HepG2 (cell line): ENCODE measurements around the gene MDP1. TPM values are rescaled to one million over a fixed set of nuclear protein-coding genes. Genes with fewer than 3 reads are reported as not detected.

Source experiments
- ASH2L ChIP-seq: fragments of 300-600, 200-600 bp; sonication (generic); IDR thresholded peaks from 2 replicates; pipeline ENCODE4 v1.7.0; 2017; ENCODE audit warnings: low read depth, mild to moderate bottlenecking, moderate library complexity, mixed read lengths, low read length; ENCODE audit not compliant: insufficient read length
- EP300 ChIP-seq, 3 experiments: sonication (generic) in 1 of 3; formaldehyde crosslinking in 1 of 3; IDR thresholded peaks; 2 replicates each; pipeline versions ENCODE4 v1.5.1 to v1.6.1; 2011 to 2020; ENCODE audit warnings: low read depth in 2 of 3, low read length in 2 of 3, borderline replicate concordance in 1 of 3, improper control_type of control experiment in 1 of 3, mild to moderate bottlenecking in 1 of 3, missing genetic modification reagents in 1 of 3, moderate library complexity in 1 of 3
- FOSL1 ChIP-seq: sonication (generic); formaldehyde crosslinking; IDR thresholded peaks from 2 replicates; pipeline ENCODE4 v1.9.0; 2021; ENCODE audit warnings: missing genetic modification reagents, borderline replicate concordance
- MYC ChIP-seq: sonication (generic); formaldehyde crosslinking; IDR thresholded peaks from 2 replicates; pipeline ENCODE4 v1.9.0; 2021; ENCODE audit warnings: missing genetic modification reagents, borderline replicate concordance
- TBX3 ChIP-seq: fragments of 450-650 bp; IDR thresholded peaks from 2 replicates; pipeline ENCODE4 v1.6.1; 2017; ENCODE audit warnings: antibody characterized with exemption, mild to moderate bottlenecking, inconsistent platforms, borderline replicate concordance
- ZC3H4 ChIP-seq: sonication (generic); formaldehyde crosslinking; IDR thresholded peaks from 2 replicates; pipeline ENCODE4 v1.4.0; 2020; ENCODE audit warnings: missing genetic modification reagents, borderline replicate concordance
- ZNF335 ChIP-seq: sonication (generic); formaldehyde crosslinking; IDR thresholded peaks from 2 replicates; pipeline ENCODE4 v1.4.0; 2020; ENCODE audit warnings: missing genetic modification reagents
- ZNF33A ChIP-seq: sonication (generic); formaldehyde crosslinking; IDR thresholded peaks from 2 replicates; pipeline ENCODE4 v1.5.1; 2020; ENCODE audit warnings: missing genetic modification reagents, mild to moderate bottlenecking, moderate library complexity, borderline replicate concordance
- ZNF777 ChIP-seq: sonication (generic); formaldehyde crosslinking; IDR thresholded peaks from 2 replicates; pipeline ENCODE4 v1.4.0; 2020; ENCODE audit warnings: missing genetic modification reagents
- polyA plus RNA-seq, 8 experiments: library from polyadenylated mRNA; depleted of rRNA in 3 of 8; stranded (reverse) in 7 of 8; unstranded in 1 of 8; fragments of >200 nt; fragmentation: Illumina TruSeq in 4 of 8; extraction: Trizol in 4 of 8; gene quantifications; 2 replicates each; pipeline versions ENCODE4 v1.2.1 to v1.2.3, GENCODE V29; 2011 to 2016; ENCODE audit warnings: low read depth in 4 of 8, missing spikeins in 1 of 8, mixed read lengths in 1 of 8; ENCODE audit not compliant: insufficient read depth in 1 of 8
- total RNA-seq, 5 experiments: library from RNA; depleted of rRNA; stranded (reverse); fragments of >200 nt; fragmentation: Illumina TruSeq; extraction: Trizol; gene quantifications; 2 replicates each; pipeline ENCODE4 v1.2.3, GENCODE V29; 2016; ENCODE audit warnings: low read depth in 1 of 5
- TF ChIP-seq, protein P1 (sequence below): sonication (generic); formaldehyde crosslinking; IDR thresholded peaks from 2 replicates; pipeline ENCODE4 v1.9.0; 2021; ENCODE audit warnings: missing genetic modification reagents, mild to moderate bottlenecking, borderline replicate concordance
- TF ChIP-seq, protein P2 (sequence below): sonication (generic); formaldehyde crosslinking; IDR thresholded peaks from 2 replicates; pipeline ENCODE4; 2020; ENCODE audit warnings: missing genetic modification reagents, mild to moderate bottlenecking, borderline replicate concordance
- TF ChIP-seq, protein P3 (sequence below): sonication (generic); formaldehyde crosslinking; conservative IDR thresholded peaks from 2 replicates; pipeline ENCODE4 v1.8.0; 2022; ENCODE audit warnings: missing genetic modification reagents
- TF ChIP-seq, protein P4 (sequence below): sonication (generic); formaldehyde crosslinking; IDR thresholded peaks from 2 replicates; pipeline ENCODE4 v1.5.0; 2020; ENCODE audit warnings: mild to moderate bottlenecking, missing genetic modification reagents
- TF ChIP-seq, protein P5 (sequence below): sonication (generic); formaldehyde crosslinking; IDR thresholded peaks from 2 replicates; pipeline ENCODE4 v1.4.0; 2020; ENCODE audit warnings: mild to moderate bottlenecking, low read depth, missing genetic modification reagents

Gene MDP1
- total and polyA plus RNA-seq, 2 of the 13 experiments (the other 11 are each of a cell fraction or from before 2014, with no cell fraction given), result 44.1 to 48.7 TPM

DNA sequence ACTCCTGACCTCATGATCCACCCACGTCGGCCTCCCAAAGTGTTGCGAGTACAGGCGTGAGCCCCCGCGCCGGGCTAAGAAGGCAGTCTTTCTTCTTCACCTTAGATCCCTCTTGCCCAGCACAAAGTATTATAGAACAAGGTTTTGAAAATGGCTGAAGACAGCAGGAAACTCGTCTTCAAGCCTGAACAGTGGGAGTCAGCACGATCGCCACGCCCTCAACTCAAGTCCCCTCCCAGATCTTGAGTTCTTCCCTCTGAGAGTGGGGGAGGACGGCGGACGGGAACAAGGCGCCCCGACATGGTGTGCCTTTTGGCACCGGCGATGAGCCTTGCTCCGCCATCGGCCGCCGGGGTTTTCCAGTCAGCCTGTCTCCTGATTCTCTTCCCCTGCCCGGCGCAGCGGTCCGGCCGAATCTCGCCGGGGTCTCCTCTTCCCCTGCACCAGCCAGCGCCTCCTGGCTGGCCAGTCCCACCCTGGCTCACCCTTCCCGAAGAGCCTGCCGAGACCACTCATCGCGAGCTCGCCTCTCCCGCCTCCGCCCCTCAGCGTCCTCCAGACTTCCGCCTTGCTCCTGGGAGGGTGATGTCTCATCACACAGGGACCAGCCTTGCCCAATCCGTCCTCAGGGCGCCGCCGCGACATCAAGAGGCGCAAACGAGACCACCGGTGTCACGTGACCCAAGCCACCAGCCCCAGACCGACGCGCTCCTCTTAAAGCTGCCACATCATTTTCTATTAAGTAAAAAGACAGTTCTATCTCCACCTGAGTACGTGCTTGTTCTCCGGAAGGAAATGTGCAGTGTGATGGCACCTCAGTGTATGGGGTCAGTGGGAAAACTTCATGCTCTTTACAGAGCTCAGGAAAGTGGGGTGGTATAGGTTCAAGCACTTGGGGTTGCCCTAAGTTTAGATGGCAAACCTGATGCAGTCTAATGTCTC is 2.7 kb downstream of the MDP1 start, which contains the start of gene CHMP4A (continued):
- TF ChIP-seq, protein P1, sequence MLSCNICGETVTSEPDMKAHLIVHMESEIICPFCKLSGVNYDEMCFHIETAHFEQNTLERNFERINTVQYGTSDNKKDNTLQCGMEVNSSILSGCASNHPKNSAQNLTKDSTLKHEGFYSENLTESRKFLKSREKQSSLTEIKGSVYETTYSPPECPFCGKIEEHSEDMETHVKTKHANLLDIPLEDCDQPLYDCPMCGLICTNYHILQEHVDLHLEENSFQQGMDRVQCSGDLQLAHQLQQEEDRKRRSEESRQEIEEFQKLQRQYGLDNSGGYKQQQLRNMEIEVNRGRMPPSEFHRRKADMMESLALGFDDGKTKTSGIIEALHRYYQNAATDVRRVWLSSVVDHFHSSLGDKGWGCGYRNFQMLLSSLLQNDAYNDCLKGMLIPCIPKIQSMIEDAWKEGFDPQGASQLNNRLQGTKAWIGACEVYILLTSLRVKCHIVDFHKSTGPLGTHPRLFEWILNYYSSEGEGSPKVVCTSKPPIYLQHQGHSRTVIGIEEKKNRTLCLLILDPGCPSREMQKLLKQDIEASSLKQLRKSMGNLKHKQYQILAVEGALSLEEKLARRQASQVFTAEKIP (CRISPR knock-in tag), result no peak
- TF ChIP-seq, protein P2, sequence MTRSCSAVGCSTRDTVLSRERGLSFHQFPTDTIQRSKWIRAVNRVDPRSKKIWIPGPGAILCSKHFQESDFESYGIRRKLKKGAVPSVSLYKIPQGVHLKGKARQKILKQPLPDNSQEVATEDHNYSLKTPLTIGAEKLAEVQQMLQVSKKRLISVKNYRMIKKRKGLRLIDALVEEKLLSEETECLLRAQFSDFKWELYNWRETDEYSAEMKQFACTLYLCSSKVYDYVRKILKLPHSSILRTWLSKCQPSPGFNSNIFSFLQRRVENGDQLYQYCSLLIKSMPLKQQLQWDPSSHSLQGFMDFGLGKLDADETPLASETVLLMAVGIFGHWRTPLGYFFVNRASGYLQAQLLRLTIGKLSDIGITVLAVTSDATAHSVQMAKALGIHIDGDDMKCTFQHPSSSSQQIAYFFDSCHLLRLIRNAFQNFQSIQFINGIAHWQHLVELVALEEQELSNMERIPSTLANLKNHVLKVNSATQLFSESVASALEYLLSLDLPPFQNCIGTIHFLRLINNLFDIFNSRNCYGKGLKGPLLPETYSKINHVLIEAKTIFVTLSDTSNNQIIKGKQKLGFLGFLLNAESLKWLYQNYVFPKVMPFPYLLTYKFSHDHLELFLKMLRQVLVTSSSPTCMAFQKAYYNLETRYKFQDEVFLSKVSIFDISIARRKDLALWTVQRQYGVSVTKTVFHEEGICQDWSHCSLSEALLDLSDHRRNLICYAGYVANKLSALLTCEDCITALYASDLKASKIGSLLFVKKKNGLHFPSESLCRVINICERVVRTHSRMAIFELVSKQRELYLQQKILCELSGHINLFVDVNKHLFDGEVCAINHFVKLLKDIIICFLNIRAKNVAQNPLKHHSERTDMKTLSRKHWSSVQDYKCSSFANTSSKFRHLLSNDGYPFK (CRISPR knock-in tag), result peak; percentile 100
- TF ChIP-seq, protein P3, sequence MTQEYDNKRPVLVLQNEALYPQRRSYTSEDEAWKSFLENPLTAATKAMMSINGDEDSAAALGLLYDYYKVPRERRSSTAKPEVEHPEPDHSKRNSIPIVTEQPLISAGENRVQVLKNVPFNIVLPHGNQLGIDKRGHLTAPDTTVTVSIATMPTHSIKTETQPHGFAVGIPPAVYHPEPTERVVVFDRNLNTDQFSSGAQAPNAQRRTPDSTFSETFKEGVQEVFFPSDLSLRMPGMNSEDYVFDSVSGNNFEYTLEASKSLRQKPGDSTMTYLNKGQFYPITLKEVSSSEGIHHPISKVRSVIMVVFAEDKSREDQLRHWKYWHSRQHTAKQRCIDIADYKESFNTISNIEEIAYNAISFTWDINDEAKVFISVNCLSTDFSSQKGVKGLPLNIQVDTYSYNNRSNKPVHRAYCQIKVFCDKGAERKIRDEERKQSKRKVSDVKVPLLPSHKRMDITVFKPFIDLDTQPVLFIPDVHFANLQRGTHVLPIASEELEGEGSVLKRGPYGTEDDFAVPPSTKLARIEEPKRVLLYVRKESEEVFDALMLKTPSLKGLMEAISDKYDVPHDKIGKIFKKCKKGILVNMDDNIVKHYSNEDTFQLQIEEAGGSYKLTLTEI, result no peak
- TF ChIP-seq EP300 (IDR thresholded peaks at IDR 0.05; ENCODE audit: low read depth in 2 of 2, low read length in 2 of 2) (peak in 1 of 2 experiments; percentile 40; a peak in 3 of 4 replicates), EP300 (CRISPR knock-in tag; IDR thresholded peaks at IDR 0.05; ENCODE audit: borderline replicate concordance) (no peak; the same call in none of the 2 replicates), ZNF33A (CRISPR knock-in tag) (no peak), ASH2L (peak; percentile 98), ZNF335 (CRISPR knock-in tag) (peak; percentile 98), ZC3H4 (peak; percentile 67; the same call in 1 of the 2 replicates), ZNF777 (CRISPR knock-in tag) (peak; percentile 89), TBX3 (0 out of 2 replicates have a peak, but pooled peaks have one; percentile 31), FOSL1 (CRISPR knock-in tag) (0 out of 2 replicates have a peak, but pooled peaks have one; percentile 36), MYC (CRISPR knock-in tag) (peak; percentile 99)
- TF ChIP-seq, protein P4, sequence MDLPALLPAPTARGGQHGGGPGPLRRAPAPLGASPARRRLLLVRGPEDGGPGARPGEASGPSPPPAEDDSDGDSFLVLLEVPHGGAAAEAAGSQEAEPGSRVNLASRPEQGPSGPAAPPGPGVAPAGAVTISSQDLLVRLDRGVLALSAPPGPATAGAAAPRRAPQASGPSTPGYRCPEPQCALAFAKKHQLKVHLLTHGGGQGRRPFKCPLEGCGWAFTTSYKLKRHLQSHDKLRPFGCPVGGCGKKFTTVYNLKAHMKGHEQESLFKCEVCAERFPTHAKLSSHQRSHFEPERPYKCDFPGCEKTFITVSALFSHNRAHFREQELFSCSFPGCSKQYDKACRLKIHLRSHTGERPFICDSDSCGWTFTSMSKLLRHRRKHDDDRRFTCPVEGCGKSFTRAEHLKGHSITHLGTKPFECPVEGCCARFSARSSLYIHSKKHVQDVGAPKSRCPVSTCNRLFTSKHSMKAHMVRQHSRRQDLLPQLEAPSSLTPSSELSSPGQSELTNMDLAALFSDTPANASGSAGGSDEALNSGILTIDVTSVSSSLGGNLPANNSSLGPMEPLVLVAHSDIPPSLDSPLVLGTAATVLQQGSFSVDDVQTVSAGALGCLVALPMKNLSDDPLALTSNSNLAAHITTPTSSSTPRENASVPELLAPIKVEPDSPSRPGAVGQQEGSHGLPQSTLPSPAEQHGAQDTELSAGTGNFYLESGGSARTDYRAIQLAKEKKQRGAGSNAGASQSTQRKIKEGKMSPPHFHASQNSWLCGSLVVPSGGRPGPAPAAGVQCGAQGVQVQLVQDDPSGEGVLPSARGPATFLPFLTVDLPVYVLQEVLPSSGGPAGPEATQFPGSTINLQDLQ (CRISPR knock-in tag), result no peak
- TF ChIP-seq, protein P5, sequence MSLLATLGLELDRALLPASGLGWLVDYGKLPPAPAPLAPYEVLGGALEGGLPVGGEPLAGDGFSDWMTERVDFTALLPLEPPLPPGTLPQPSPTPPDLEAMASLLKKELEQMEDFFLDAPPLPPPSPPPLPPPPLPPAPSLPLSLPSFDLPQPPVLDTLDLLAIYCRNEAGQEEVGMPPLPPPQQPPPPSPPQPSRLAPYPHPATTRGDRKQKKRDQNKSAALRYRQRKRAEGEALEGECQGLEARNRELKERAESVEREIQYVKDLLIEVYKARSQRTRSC (CRISPR knock-in tag), result peak; percentile 86
